GM12865 (cell line): ENCODE data around the gene CCN6.
"Not testable (repeated sequence)": the region's sequence is repeated elsewhere in the genome, so short reads cannot be mapped to it uniquely, and the experiment has no call there.

Source experiments
- DNase-seq: peaks from one replicate; pipeline ENCODE4 v3.0.0; 2010; ENCODE audit warnings: low read depth
- H3K4me3 ChIP-seq: 2 replicates; pipeline ENCODE4 v1.5.1; 2011; ENCODE audit warnings: mild to moderate bottlenecking, low read depth, low read length, control low read depth
- CTCF ChIP-seq: IDR thresholded peaks from 2 replicates; pipeline ENCODE4 v1.5.1; 2011; ENCODE audit warnings: low read length, control low read depth, low read depth, inconsistent platforms; ENCODE audit not compliant: insufficient read depth; ENCODE audit errors: missing control alignments

Gene CCN6

DNA sequence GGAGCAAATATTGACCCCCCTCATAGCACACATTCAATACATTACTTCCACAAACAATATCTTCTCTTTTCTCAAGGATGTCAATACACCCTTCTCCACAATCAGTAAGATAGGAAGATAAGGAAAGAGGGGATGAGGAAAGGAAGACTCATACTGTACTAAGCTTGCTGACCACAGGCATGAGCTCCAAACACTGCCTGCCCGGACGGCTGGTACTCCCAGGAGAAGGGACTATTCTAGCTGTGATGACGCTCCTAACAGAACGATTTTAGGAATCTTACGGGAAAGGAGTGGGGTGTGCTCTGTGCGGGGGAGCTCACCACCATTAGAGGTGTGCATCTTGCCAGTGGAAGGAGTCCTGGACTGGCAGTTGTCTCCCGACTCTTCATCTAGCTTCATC is 3.9 kb upstream of the CCN6 start:
- DNase-seq: no peak
- no peak for TF ChIP-seq CTCF
- H3K4me3 ChIP-seq: no peak overlapping the region

DNA sequence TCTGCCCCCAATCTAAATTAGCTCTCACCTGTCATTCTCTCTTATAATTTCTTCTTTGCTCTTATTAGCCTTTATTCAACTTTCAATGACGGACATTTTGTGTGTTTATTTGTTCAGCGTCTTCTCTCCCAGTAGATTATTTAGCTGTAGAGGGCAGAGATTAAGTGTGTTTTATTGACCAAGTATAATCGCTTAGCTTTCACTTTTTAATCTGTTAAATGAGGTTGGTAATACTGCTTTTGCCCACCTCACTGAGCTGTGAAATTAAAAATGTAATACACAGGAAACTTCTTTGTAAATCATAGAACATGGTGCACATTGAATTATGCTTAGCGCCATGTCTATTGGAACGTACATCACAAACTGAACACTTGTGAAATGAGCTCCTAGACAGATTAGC is 3.5 kb upstream of the CCN6 start:
- H3K4me3 ChIP-seq: no peak overlapping the region
- no peak for DNase-seq
- TF ChIP-seq CTCF: no peak

GRCh38 chr6:112051251-112051740 is 2.6 kb upstream of the CCN6 start:
- DNase-seq, H3K4me3 ChIP-seq: not testable (repeated sequence)

GRCh38 chr6:112054555-112055190 is 769 bp downstream of the CCN6 start:
- no peak for TF ChIP-seq CTCF
- H3K4me3 ChIP-seq: no peak overlapping the region
- DNase-seq: no peak

DNA sequence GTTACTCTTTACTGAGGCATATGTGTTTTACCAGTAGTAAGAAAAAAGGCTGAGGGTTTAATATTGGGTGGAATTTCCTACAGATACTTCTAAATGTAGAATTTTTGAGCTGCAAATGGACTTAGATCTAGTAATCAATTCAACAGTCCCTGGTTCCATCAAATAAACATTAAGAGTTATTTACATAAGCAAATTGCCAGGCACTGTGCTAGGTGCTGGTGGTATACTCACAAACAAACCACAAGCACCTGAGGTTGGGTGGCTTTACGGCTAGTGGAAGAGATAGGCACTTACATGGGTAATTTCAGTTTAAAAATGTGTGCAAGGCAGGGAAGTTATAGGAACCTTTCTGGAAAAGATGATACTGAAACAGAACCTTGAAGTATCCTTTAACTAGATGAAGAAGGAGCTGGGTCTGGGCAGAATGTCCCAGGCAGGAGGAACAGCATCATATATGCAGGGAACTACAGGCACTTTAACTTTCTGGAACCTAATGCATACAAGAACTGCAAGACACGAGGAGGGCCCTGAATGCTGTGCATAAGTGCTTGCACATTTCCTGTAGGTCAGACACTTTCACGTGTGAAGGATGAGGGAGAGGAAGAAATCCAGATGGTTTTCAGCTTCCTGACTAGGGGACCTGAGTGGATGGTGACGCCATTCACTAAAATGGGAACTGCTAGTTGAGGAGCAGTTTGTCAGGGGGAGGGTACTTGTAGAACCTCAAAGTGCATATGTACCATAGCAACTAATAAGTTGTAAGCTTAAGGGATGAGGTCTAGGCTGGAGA is 4.5 kb downstream of the CCN6 start:
- DNase-seq: no peak
- no peak overlapping the region for H3K4me3 ChIP-seq
- TF ChIP-seq CTCF: no peak

GRCh38 chr6:112061605-112062004 is 7.7 kb downstream of the CCN6 start:
- TF ChIP-seq CTCF: no peak
- no peak for DNase-seq
- no peak overlapping the region for H3K4me3 ChIP-seq

DNA sequence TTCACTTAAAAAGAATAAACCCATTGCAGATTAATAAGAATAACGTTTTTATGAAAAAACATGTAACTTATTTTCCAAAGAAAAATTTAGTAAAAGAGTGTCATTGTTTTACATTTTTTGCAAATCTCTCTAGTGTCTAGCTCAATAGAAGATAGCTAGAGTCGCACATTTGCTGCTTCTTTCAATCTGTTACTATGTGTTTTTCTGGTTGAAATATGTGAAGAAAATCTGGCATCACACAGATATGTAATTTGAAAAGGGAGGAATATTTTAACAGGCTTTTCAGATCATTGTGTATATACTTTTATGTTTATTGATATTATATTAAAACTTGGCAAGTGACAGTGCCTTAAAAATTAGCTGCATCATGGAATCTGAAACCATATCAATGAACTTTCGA is 9.1 kb downstream of the CCN6 start:
- TF ChIP-seq CTCF: no peak
- no peak for DNase-seq
- no peak overlapping the region for H3K4me3 ChIP-seq
